SW480 (cell line): ENCODE results near the gene GNB1L.

ENCODE experiments used
- DNase-seq: peaks from one replicate; pipeline ENCODE4 v3.0.0-alpha.2; 2016; ENCODE audit warnings: low spot score

GNB1L gene

DNA sequence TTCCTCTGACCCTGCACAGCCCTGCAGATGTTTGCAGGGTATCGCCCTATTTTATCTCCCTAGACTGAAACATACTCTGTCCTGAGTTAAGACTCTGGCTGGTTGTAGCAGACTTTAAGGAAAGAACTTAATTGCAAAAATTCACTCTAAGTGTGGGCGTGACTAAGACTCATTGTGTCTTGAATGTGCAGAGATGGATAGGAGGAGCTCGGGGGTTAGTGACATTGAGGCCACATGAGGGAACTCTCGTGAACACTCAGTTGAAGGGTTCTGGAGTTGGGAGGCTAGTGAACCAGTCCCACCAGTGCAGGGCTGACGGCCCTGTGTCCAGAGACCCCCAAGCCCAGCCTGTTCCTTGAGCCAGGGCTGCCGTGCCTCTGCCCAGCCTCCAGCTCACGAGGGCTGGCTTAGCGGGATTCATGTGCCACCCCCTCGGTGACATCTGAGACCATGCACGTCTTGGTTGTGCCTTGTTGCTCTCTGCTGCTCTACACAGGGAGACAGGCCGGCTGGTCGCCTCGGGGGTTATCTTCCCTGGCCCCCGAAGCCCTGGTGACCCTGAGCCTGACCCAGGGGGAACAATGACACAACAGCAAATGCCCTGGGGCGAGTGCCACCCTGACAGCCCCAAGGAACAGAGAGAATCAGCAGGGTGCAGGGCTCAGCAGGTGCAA, 105.5 kb downstream of the GNB1L start:
- DNase-seq = no peak

- no peak for DNase-seq
Measured at GRCh38 chr22:19748139-19748538, 106.5 kb downstream of the GNB1L start.

DNA sequence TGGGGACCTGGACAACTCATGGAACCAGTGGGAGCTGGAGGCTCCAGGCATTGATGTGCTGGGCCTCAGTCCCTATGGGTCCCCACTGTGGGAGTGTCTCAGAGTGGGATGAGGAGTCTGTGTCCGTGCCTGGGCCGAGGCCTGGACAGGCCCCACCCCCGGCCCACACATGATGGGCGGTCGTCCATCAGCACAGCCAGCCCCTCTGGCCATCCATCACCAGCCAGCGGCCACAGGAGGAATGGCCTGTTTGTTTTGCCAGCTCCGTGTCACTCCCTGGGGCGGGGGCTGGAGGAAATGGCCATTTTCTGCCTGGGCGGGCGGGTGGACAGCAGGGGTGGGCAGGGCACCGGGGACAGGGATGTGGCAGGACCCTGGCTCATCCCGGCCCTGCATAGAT, 107.1 kb downstream of the GNB1L start:
- no peak for DNase-seq

GRCh38 chr22:19746726-19747125, 107.9 kb downstream of the GNB1L start:
- no peak for DNase-seq

DNA sequence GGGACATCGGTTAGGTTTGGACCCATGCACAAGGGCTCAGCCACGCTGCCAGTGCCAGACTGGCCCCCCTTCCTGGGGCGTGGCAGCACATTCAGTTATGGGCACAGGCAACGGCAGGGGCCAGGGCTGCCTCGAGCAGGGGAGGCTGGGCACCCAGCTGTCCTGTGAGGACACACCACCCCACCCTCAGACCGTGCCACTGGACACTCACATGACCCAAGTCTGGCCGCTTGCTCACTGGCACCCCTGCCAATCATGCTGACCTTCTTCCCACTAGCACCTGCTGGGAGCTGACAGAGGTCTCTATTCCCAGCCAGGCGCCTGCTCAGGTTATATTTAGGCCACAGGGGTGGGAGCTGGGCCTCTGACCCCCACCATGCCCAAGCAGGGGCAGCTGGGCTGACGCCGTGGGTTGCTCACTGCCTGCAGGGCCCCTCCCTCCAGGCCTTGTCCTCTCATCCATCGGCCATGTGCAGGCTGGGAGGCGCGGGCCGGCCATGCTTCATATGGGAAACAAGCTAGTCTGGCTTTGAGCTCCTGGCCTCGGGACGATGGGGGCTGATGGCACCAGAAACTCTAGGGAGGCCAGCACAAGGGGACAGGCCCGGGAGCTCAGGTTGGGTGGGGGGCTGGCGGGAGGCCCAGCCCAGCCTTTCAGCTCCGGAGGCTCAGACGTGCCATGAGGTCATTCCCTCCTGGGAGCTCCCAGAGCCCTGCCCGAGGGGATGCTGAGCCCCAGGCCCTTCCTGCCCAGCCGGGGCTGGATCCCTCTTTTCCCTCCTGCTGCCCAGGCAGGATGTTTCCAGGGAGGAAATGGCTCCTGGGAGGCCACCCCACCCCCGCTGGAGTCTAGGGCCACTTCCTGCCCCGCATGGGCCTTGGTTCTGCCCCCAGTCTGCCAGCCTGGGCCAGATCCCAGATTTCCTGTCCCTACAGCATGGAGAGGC, 109.2 kb downstream of the GNB1L start:
- no peak for DNase-seq

DNA sequence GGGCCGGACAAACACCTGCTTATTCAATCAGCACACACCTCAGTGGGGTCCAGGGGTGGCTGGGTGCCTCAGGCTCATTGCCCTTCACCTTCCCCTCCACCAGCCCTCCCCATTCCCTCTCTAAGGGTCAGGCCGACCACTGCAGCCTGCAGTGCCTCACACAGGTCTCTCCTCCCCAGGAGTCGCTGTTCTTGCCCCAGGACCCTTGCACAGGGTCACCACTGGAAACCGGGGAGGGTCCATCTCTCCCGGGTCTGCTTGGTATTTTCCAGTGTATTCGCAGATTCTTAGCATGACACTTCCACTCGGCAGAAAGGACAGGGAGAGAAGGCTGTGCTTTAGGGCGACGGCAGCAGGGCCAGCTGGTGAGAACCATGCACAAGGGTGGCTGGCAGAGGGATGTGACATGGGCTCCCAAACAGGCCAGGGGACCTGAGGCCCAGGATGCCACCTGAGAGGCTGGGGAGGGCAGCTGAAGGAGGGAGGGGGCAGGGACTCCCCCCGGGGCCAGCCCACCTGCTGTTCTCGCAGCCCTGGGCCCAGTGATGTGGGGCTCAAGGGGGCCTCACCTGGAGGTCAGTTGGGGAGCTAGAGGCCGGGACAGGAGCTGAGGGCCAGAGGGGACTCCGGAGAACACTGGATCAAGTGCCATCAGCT, 110.2 kb downstream of the GNB1L start:
- no peak for DNase-seq

GRCh38 chr22:19743651-19744050, 111.0 kb downstream of the GNB1L start:
- DNase-seq = no peak

GRCh38 chr22:19743081-19743480, 111.6 kb downstream of the GNB1L start:
- no peak for DNase-seq

GRCh38 chr22:19742160-19743066, 112.3 kb downstream of the GNB1L start:
- no peak for DNase-seq

GRCh38 chr22:19741053-19741452, 113.6 kb downstream of the GNB1L start:
- DNase-seq = no peak

DNA sequence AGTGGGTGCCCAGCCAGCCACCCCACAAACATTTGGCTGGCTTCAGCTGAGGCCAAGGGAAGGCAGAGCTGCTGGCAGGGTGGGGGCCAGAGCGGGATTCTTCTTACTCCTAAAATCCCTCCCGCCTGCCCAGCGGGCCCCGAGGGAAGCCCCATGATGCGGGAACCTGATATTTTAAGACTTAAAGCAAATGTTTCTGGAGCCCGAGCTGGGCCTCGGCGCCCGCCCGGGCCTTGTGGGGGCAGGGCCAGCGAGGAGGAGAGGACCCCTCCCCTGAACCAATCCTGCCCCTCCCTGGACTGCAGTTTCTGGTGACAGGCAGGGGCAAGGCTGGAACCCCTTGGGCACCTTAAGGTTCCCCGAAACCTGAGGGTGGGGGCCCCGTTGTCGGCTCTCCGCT, 114.1 kb downstream of the GNB1L start:
- DNase-seq = no peak

GRCh38 chr22:19739911-19740449, 114.7 kb downstream of the GNB1L start:
- DNase-seq = no peak

DNA sequence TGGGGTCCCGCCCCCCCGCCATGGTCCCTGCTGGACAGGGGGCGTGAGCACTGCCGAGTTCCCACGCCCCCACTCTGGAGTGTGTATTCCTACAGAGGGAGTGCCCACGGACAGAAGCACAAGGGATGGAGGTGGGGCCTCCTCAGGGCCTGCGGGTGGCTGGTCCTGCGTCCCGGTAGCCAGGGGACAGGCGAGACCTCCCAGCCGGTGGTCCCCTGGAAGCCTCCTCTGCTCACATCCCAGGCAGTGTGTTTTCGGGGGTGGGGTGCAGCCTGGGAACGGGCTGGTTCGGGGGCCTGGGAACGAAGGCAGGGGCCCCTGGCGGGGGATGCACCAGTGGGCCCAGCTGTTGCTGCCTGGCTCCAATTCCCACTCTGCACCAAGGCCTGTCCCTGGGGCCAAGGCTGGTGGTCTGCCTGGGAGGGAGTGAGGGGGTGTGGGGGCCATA, 115.2 kb downstream of the GNB1L start:
- no peak for DNase-seq

- DNase-seq = no peak
Measured at GRCh38 chr22:19738664-19739447, 115.8 kb downstream of the GNB1L start.

DNA sequence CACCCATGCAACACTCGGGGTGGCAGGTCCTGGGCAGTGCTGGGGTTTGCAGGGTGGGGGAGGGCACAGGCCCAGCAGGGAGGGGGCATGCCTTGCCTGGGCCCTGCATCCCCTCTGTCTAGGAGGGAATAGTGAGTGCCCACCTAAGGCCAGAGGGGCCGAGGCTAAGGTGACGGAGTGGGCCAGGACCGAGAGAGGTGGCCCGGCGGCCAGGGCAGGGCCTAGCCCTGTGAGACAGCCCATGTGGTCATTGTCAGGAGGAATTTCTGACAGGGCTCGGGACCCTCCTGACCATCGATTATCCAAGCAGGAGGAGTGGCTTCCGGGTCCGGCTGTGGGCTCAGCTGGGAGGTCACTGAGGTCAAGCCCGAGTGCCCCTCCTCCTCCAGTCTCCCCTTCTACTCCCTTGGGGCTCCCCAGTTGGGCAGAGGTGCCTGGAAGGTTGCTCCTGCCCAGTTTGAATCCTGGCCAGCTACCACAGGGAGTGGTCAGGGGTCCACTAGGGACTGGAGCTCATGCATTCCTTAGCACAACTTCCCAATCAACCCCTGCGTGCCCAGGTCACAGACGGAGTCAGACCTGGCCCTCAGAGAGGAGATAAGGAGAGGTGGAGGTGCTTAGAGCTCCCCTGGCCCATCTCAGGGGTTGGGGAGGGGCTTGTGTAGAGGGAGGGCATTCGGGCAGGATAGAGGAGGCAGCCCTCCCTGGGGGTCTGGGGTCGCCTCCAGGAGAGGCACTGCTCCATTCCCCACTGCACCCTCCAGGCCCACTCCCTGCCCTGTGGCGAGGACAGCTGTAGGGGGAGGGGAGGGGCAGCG, 116.6 kb downstream of the GNB1L start:
- no peak for DNase-seq

- DNase-seq = no peak
Measured at GRCh38 chr22:19735665-19736510, 118.8 kb downstream of the GNB1L start.

DNA sequence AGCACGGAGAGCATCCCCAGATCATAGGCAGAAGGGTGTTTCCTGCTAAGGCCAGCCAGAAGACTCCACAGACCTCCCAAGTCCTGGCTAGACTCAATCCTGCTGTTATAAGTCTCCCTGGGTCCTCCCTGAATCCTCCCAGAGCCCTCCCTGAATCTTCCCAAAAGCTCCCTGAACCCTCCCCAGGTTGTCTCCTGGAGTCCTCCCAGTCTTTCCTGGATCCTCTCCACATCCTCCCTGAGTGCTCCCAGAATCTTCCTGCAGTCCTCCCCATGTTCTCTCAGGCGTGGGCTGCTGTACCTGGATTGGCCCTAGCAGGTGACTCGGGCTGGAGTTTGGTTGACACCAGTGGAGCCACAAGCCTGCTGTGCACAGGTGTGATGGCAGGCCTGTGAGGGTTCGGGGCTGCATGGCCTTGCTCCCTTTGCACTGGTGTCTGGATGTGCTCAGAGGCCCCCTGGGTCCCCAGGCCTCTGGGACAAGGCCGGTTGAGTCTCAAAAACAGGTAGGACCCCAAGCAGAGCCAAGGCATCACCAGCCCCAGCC, 119.8 kb downstream of the GNB1L start:
- no peak for DNase-seq

- no peak for DNase-seq
Measured at GRCh38 chr22:19734163-19734562, 120.5 kb downstream of the GNB1L start.
